ENCODE data around the gene CRTAP. TPM values are rescaled to one million over a fixed set of nuclear protein-coding genes. Genes with fewer than 3 reads are reported as not detected.

CRTAP gene
- total and polyA plus RNA-seq, 11 donors = 16.1 to 148 (median 80.7) TPM

GRCh38 chr3:33149342-33149741, 35.5 kb downstream of the CRTAP start:
- peaks cover 0 to 19% (median 0%) of the 10 kb centered on the region in 12 donors for H3K4me1 ChIP-seq
- no peaks in the 10 kb centered on the region for H3K9me3 ChIP-seq
- no peaks in the 10 kb centered on the region for H3K27me3 ChIP-seq
- no peak overlapping the region for H3K4me3 ChIP-seq
- no peak overlapping the region for H3K27ac ChIP-seq
- DNase-seq (peak in 1 of 5 donors; percentile 38), ATAC-seq (peak in 1 of 4 donors; percentile 10)
- intact Hi-C loops (cut with DNase I) = loop anchor here in 1 of 10 donors (5.0 kb wide), 1 partner anchor 223 kb away; no protein-coding TSS in a partner anchor
- no peak for TF ChIP-seq POLR2A (IDR thresholded peaks at IDR 0.05)
- TF ChIP-seq, protein P1, sequence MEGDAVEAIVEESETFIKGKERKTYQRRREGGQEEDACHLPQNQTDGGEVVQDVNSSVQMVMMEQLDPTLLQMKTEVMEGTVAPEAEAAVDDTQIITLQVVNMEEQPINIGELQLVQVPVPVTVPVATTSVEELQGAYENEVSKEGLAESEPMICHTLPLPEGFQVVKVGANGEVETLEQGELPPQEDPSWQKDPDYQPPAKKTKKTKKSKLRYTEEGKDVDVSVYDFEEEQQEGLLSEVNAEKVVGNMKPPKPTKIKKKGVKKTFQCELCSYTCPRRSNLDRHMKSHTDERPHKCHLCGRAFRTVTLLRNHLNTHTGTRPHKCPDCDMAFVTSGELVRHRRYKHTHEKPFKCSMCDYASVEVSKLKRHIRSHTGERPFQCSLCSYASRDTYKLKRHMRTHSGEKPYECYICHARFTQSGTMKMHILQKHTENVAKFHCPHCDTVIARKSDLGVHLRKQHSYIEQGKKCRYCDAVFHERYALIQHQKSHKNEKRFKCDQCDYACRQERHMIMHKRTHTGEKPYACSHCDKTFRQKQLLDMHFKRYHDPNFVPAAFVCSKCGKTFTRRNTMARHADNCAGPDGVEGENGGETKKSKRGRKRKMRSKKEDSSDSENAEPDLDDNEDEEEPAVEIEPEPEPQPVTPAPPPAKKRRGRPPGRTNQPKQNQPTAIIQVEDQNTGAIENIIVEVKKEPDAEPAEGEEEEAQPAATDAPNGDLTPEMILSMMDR (IDR thresholded peaks at IDR 0.05) = no peak
- WGBS, 4 donors = 85 to 89% (median 86%) methylated on average over 5 to 6 of the region's 6 CpGs
- peaks cover 0 to 10% (median 3%) of the 10 kb centered on the region in 9 donors for H3K36me3 ChIP-seq

DNA sequence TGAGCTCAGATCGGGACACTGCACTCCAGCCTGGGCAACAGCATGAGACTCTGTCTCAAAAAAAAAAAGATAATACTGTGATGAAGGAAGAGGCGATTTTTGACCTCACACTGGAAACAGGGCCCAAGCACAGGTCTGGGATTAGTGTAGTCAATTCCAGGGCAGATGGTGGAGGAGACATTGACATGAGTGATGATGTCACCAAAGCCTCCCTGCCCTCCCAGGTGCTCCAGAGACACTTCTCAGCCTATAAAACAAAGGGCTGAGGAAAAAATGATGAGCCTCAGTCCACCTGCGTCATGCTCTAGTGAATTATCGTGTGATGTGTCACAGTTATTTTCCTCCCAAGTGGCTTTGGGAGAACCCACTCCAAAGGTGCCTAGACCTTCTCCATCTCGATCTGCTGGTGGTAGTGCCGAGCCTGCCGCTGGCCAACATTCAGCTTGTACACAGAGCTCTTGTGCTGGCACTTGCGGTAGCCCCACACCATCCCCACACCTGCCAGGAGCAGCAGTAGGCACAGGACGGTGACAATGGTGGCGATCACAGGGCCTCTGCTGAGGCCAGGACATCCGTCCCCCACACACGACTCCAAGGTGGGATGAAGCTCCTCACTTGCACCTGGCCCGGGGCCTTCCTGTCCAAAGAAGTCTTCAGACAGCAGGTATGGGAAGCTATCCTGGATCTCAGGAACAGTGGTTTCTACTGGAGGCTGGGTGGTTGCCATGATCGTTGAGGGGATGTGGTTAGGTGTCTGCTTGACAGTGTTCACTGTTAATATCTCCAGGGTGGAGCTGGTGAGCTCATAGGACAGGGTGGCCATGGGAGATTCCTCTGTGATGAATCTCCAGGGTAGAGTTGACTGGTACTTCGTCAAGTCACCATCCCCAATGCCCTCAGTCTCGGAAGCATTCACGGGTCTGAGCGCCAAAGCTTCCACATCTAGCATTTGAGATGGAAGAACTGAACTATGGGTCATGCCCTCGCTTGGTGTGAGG, 38.8 kb downstream of the CRTAP start:
- Histone ChIP-seq H3K36me3 (no peaks in the 10 kb centered on the region), H3K4me1 (peaks cover 0 to 12% (median 5%) of the 10 kb centered on the region in 12 donors), H3K9me3 (no peaks in the 10 kb centered on the region), H3K27me3 (no peaks in the 10 kb centered on the region), H3K4me3 (no peak overlapping the region), H3K27ac (no peak overlapping the region)
- 93 to 97% (median 95%) methylated on average over 18 to 19 of the region's 19 CpGs for WGBS, 4 donors
- intact Hi-C loops (cut with DNase I) = no loop called here
- DNase-seq = no peak
- ATAC-seq = no peak
- TF ChIP-seq, protein P1 (IDR thresholded peaks at IDR 0.05) = no peak
- TF ChIP-seq POLR2A (IDR thresholded peaks at IDR 0.05) = no peak

DNA sequence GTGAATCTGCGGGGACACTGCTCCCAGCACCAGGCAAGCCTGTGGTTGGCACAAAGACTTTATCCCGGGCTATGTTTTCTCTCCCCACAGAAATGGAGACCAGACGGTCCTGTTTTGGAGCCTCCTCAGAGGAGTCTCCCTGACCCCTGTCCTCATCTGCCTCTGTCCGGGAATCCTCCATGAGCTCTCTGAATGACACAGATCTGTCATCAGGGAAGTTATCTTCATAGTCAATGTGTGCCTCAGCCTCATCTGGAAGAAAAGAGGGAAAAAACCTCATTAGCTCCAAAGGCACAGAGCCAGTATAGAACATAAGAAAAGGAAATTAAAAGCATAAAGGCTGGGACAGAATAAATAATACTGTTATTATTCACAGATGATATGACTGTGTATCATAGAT, 40.0 kb downstream of the CRTAP start:
- 82 to 96% (median 87%) methylated on average over 3 to 4 of the region's 4 CpGs for WGBS, 4 donors
- intact Hi-C loops (cut with DNase I) = no loop called here
- no peak overlapping the region for H3K27ac ChIP-seq

GRCh38 chr3:33155301-33155700, 41.5 kb downstream of the CRTAP start:
- Histone ChIP-seq H3K4me1 (peaks cover 0 to 12% (median 4%) of the 10 kb centered on the region in 12 donors), H3K27me3 (no peaks in the 10 kb centered on the region), H3K27ac (no peak overlapping the region), H3K9me3 (no peaks in the 10 kb centered on the region), H3K4me3 (no peak overlapping the region), H3K36me3 (no peaks in the 10 kb centered on the region)
- TF ChIP-seq, protein P1 (IDR thresholded peaks at IDR 0.05) = no peak
- TF ChIP-seq POLR2A (IDR thresholded peaks at IDR 0.05) = no peak
- intact Hi-C loops (cut with DNase I) = no loop called here
- WGBS, 4 donors = 55 to 70% (median 66%) methylated on average over 3 of the region's 3 CpGs
- DNase-seq (no peak), ATAC-seq (no peak)

More for the DNA sequence above, 40.0 kb downstream of the CRTAP start:
- ATAC-seq (no peak), DNase-seq (no peak)
- Histone ChIP-seq H3K27me3 (no peaks in the 10 kb centered on the region), H3K4me1 (peaks cover 0 to 12% (median 4%) of the 10 kb centered on the region in 12 donors), H3K4me3 (no peak overlapping the region), H3K9me3 (no peaks in the 10 kb centered on the region), H3K36me3 (no peaks in the 10 kb centered on the region)
- TF ChIP-seq, protein P1 (IDR thresholded peaks at IDR 0.05) = no peak
- no peak for TF ChIP-seq POLR2A (IDR thresholded peaks at IDR 0.05)
